HCT116 (cell line): ENCODE data around the gene CNN1. TPM values are rescaled to one million over a fixed set of nuclear protein-coding genes. Genes with fewer than 3 reads are reported as not detected.

Source experiments
- ATAC-seq: fragments of 200-7000 bp; cut with Tn5 transposase; 2 replicates; pipeline ENCODE4 v1.9.1; 2020; ENCODE audit warnings: mild to moderate bottlenecking, moderate library complexity
- BruUV-seq: library from RNA; stranded (reverse); fragments of 400-500 nt; replicated peaks from 2 replicates; lab custom pipeline; 2021; lab: Mats Ljungman, UMichigan
- CTCF ChIA-PET: fragments of 300-600 bp; sonication (Branson Sonifier 250); formaldehyde crosslinking; loops from one replicate; lab custom pipeline; 2021; ENCODE audit warnings: antibody characterized with exemption; lab: Charles Lee
- POLR2A ChIA-PET: fragments of 300-600, 350-600 bp; sonication (Branson Sonifier 250); formaldehyde crosslinking; loops from one replicate; lab custom pipeline; 2021; ENCODE audit warnings: antibody characterized with exemption; lab: Charles Lee
- RAD21 ChIA-PET, 2 experiments: fragments of 300-600 bp; sonication (Branson Sonifier 250); formaldehyde crosslinking; loops; one replicate each; lab custom pipeline; 2023; ENCODE audit warnings: low total read pairs in 2 of 2; ENCODE audit not compliant: uncharacterized antibody in 2 of 2, unreplicated experiment in 2 of 2, low non-redundant PET in 1 of 2; lab: Charles Lee
- DNase-seq: peaks from one replicate; pipeline ENCODE4 v3.0.0-alpha.2; 2010; ENCODE audit warnings: low read depth, low spot score
- H2AFZ ChIP-seq: fragments of 200-600 bp; shearing (Covaris generic), sonication (generic); 2 replicates; pipeline ENCODE4 v1.6.1; 2017; ENCODE audit warnings: low read depth, mixed run types, mixed read lengths, antibody characterized with exemption, low read length; ENCODE audit not compliant: poor library complexity, severe bottlenecking
- H3K27ac ChIP-seq: 2 replicates; pipeline ENCODE4 v1.5.1; 2012; ENCODE audit warnings: low read depth, low read length
- H3K27me3 ChIP-seq: fragments of 200-600 bp; sonication (generic); 2 replicates; pipeline ENCODE4 v1.6.1; 2016; ENCODE audit warnings: mixed run types, low read length, mixed read lengths; ENCODE audit not compliant: insufficient read depth
- H3K36me3 ChIP-seq, 2 experiments: fragments of 200-500 bp in 1 of 2; fragments of 200-600 bp in 1 of 2; sonication (Bioruptor generic) in 1 of 2; sonication (generic) in 1 of 2; 2 replicates each; pipeline versions ENCODE4 v1.5.1 to v1.6.1; 2014 to 2016; ENCODE audit warnings: low read length in 2 of 2, inconsistent platforms in 1 of 2, mixed read lengths in 1 of 2, mixed run types in 1 of 2; ENCODE audit not compliant: insufficient read depth in 2 of 2, control insufficient read depth in 1 of 2
- H3K4me1 ChIP-seq, 2 experiments: fragments of 200-600 bp in 1 of 2; sonication (generic) in 1 of 2; 2 replicates each; pipeline versions ENCODE4 v1.5.1 to v1.6.1; 2012 to 2017; ENCODE audit warnings: low read length in 2 of 2, inconsistent platforms in 1 of 2, mild to moderate bottlenecking in 1 of 2, mixed read lengths in 1 of 2, mixed run types in 1 of 2, moderate library complexity in 1 of 2; ENCODE audit not compliant: insufficient read depth in 2 of 2, control insufficient read depth in 1 of 2
- H3K4me2 ChIP-seq: fragments of 200-600 bp; sonication (generic); 2 replicates; pipeline ENCODE4 v1.6.1; 2017; ENCODE audit warnings: mixed run types, low read length, mixed read lengths
- H3K4me3 ChIP-seq, 2 experiments: fragments of 200-600 bp in 1 of 2; sonication (generic) in 1 of 2; replicated peaks in 1 of 2; 2 replicates each; pipeline ENCODE4 v1.5.1; 2011 to 2016; ENCODE audit warnings: low read length in 2 of 2, control low read depth in 1 of 2, low read depth in 1 of 2, mild to moderate bottlenecking in 1 of 2, mixed read lengths in 1 of 2, mixed run types in 1 of 2
- H3K79me2 ChIP-seq: fragments of 200-600 bp; sonication (generic); 2 replicates; pipeline ENCODE4 v1.6.1; 2017; ENCODE audit warnings: mild to moderate bottlenecking, mixed run types, low read length, moderate library complexity, mixed read lengths; ENCODE audit not compliant: insufficient read depth
- H3K9ac ChIP-seq: fragments of 200-600 bp; sonication (generic); 2 replicates; pipeline ENCODE4 v1.6.1; 2016; ENCODE audit warnings: low read length, mixed read lengths
- H3K9me2 ChIP-seq: fragments of 200-600 bp; sonication (generic), shearing (Covaris generic); 2 replicates; pipeline ENCODE4 v1.6.1; 2017; ENCODE audit warnings: mixed run types, mild to moderate bottlenecking, moderate library complexity; ENCODE audit not compliant: insufficient read depth
- H3K9me3 ChIP-seq, 2 experiments: fragments of 200-500 bp in 1 of 2; fragments of 200-600 bp in 1 of 2; sonication (Bioruptor generic) in 1 of 2; sonication (generic) in 1 of 2; 2 replicates each; pipeline ENCODE4 v1.6.1; 2014 to 2017; ENCODE audit warnings: low read length in 2 of 2, mixed read lengths in 2 of 2, inconsistent platforms in 1 of 2, low read depth in 1 of 2, mild to moderate bottlenecking in 1 of 2, mixed run types in 1 of 2, moderate library complexity in 1 of 2; ENCODE audit not compliant: control insufficient read depth in 1 of 2, insufficient read depth in 1 of 2
- H4K20me1 ChIP-seq: fragments of 200-600 bp; sonication (generic), shearing (Covaris generic); 2 replicates; pipeline ENCODE4 v1.6.1; 2017; ENCODE audit warnings: mixed run types, mild to moderate bottlenecking, moderate library complexity; ENCODE audit not compliant: insufficient read depth
- CBX3 ChIP-seq: IDR thresholded peaks from 2 replicates; pipeline ENCODE4 v1.6.1; 2012; ENCODE audit warnings: low read depth
- CEBPB ChIP-seq: IDR thresholded peaks from 2 replicates; pipeline ENCODE4 v1.6.1; 2012; ENCODE audit warnings: low read depth
- CTCF ChIP-seq, 3 experiments: fragments of 200-600 bp in 1 of 3; sonication (generic) in 1 of 3; IDR thresholded peaks in 2 of 3; conservative IDR thresholded peaks in 1 of 3; 2 replicates each; pipeline ENCODE4 v1.5.1; 2012 to 2017; ENCODE audit warnings: low read depth in 2 of 3, low read length in 2 of 3, antibody characterized with exemption in 1 of 3, borderline replicate concordance in 1 of 3, control low read depth in 1 of 3, mild to moderate bottlenecking in 1 of 3, mixed read lengths in 1 of 3, mixed run types in 1 of 3, moderate library complexity in 1 of 3; ENCODE audit not compliant: insufficient read depth in 1 of 3
- EGR1 ChIP-seq: IDR thresholded peaks from 2 replicates; pipeline ENCODE4 v1.6.1; 2012; ENCODE audit warnings: low read depth
- EZH2 ChIP-seq: fragments of 200-600 bp; sonication (generic); IDR thresholded peaks from 2 replicates; pipeline ENCODE4 v1.6.1; 2017; ENCODE audit warnings: antibody characterized with exemption, mixed run types
- FOSL1 ChIP-seq: IDR thresholded peaks from 2 replicates; pipeline ENCODE4 v1.6.1; 2012; ENCODE audit warnings: low read depth
- MAX ChIP-seq: IDR thresholded peaks from 2 replicates; pipeline ENCODE4 v1.6.1; 2012
- POLR2A ChIP-seq: IDR thresholded peaks from 2 replicates; pipeline ENCODE4 v1.7.0; 2011; ENCODE audit warnings: borderline replicate concordance; ENCODE audit not compliant: insufficient read depth, insufficient read length; ENCODE audit errors: extremely low read depth
- POLR2AphosphoS5 ChIP-seq: IDR thresholded peaks from 2 replicates; pipeline ENCODE4 v1.6.1; 2011; ENCODE audit warnings: mild to moderate bottlenecking, low read depth, low read length, moderate library complexity
- SP1 ChIP-seq: IDR thresholded peaks from 2 replicates; pipeline ENCODE4 v1.6.1; 2012; ENCODE audit warnings: low read depth
- TCF7L2 ChIP-seq: IDR thresholded peaks from 2 replicates; pipeline ENCODE4 v1.7.0; 2011; ENCODE audit warnings: borderline replicate concordance, inconsistent platforms; ENCODE audit not compliant: insufficient read depth, insufficient read length; ENCODE audit errors: extremely low read depth
- ZFX ChIP-seq: fragments of 450-650 bp; IDR thresholded peaks from 2 replicates; pipeline ENCODE4 v1.6.1; 2017
- intact Hi-C: fragments of 100-400 bp; cut with micrococcal nuclease; formaldehyde crosslinking; loops from 2 replicates; pipeline ENCODE4 v1.10.0; 2022
- total RNA-seq: library from RNA; stranded (reverse); gene quantifications from one replicate; pipeline ENCODE4 v1.2.1, GENCODE V29; 2021; ENCODE audit not compliant: unreplicated experiment

Gene CNN1
- total RNA-seq, 1 experiment from 2014 or later, result 0.64 TPM

DNA sequence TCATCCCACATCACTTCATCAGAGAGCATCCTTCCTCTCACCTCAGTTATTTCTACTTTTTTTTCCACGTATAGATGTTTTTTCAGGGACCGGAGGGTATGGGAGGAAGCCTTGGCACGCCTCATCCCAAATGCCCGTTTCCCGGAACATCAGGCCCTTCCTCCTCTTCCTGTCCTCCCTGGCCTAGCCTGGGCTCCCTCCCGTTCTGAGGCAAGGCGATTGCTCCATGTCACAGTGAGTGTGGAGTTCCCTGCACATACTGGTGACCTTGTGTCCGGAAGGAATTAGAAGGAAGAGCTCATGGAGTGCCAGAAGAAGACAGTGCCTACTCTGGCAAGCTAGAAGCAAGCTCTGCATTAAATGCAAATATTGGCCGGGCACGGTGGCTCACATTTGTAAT is 57.5 kb downstream of the CNN1 start:
- intact Hi-C loops, result no loop called here
- ATAC-seq (no peak), DNase-seq (no peak)
- CTCF ChIA-PET, result no interaction called here
- no peaks in the 10 kb centered on the region for H4K20me1 ChIP-seq
- RAD21 ChIA-PET, result no interaction called here
- no peaks in the 10 kb centered on the region for H3K27me3 ChIP-seq
- peaks cover 0 to 5% of the 10 kb centered on the region in 2 experiments; a peak in 1 of 4 replicates for H3K36me3 ChIP-seq
- H3K9ac ChIP-seq, result no peak overlapping the region
- H2AFZ ChIP-seq, result no peak overlapping the region
- H3K27ac ChIP-seq, result no peak overlapping the region
- no TSS peak for BruUV-seq
- POLR2A ChIA-PET, result no interaction called here
- TF ChIP-seq EZH2 (no peak), ZFX (no peak), EGR1 (no peak), CEBPB (no peak), CBX3 (no peak), TCF7L2 (no peak), FOSL1 (no peak)
- H3K79me2 ChIP-seq, result peaks cover 35% of the 10 kb centered on the region
- no peaks in the 10 kb centered on the region for H3K9me2 ChIP-seq
- H3K4me1 ChIP-seq, result peaks cover 3 to 13% of the 10 kb centered on the region in 2 experiments; a peak in 2 of 4 replicates
- no peak overlapping the region for H3K4me2 ChIP-seq
- H3K9me3 ChIP-seq, result no peaks in the 10 kb centered on the region
- no peak overlapping the region for H3K4me3 ChIP-seq

DNA sequence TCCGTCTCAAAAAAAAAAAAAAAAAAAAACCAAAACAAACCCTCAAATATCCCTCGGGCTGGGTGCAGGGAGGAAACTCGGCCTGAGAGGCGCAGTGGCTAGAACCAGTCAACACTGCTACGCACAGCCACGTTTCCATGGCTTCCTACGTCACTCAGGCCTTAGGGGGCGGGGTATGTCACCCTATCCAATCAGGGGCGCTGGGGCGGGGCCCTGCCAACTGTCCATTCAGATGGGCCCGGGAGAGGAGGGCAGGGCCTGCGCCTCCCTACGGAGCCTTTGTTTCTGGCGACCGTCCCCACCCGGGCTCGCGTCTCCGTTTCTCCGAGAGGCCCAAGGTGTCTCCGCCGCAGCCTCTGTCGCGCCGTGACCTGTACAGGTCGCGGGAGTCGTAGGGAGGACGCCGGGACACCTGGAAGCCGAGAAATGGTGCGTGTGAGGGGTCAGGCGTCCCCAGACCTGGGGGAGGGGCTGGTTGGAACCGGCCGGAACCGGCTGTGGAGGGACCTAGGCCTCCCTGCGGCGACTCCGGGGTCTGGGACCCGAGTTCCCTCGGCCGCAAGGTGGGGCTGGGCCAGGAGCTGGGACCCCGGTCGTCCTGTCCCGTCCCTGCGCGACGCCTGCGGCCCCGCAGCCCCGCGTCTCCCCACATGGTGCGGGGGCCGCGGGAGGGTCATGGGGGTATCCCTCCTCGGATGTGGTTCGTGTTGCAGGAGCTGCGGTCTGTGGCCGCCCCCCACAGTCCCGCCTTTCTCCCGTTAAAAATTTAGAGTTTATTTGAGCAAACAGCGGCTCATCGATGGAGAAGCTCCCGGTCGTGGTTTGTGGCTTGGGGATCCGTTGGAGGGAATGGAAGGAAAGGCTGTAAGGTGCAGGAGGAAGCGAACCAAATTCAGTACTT is 58.8 kb downstream of the CNN1 start, which contains the start of gene ZNF627:
Gene ZNF627 (plus strand): TSS at position 282 of the 901 bp plus-strand sequence. CDS start 145 bp downstream, at position 427.
- Histone ChIP-seq H3K9me2 (no peaks in the 10 kb centered on the region), H4K20me1 (no peaks in the 10 kb centered on the region), H3K27ac (peak within 1 kb of the TSS; percentile 89), H3K9me3 (peaks cover 0 to 3% of the 10 kb centered on the region in 2 experiments; a peak in 1 of 4 replicates), H3K36me3 (peaks cover 0 to 5% of the 10 kb centered on the region in 2 experiments; a peak in 2 of 4 replicates), H3K4me2 (peak within 1 kb of the TSS; percentile 90), H3K4me3 (peak within 1 kb of the TSS; percentile 93 to 95), H2AFZ (no peak within 1 kb of the TSS), H3K9ac (peak within 1 kb of the TSS; percentile 91), H3K27me3 (no peaks in the 10 kb centered on the region), H3K4me1 (peaks cover 3 to 13% of the 10 kb centered on the region in 2 experiments; a peak in 2 of 4 replicates), H3K79me2 (peaks cover 46% of the 10 kb centered on the region)
- ChIA-PET RAD21 (no interaction called here), POLR2A (no interaction called here), CTCF (no interaction called here)
- peak; percentile 99 for ATAC-seq
- intact Hi-C loops, result no loop called here
- BruUV-seq, result no TSS peak
- TF ChIP-seq CTCF (IDR thresholded peaks at IDR 0.05 in 2 of 3, conservative IDR thresholded peaks at IDR 0.05 in 1 of 3; ENCODE audit: borderline replicate concordance in 1 of 3, insufficient read depth in 1 of 3, low read depth in 2 of 3, low read length in 2 of 3) (no peak), TCF7L2 (peak; percentile 68), MAX (no peak), ZFX (peak; percentile 86), SP1 (peak; percentile 51; the same call in 1 of the 2 replicates), POLR2AphosphoS5 (peak; percentile 95), POLR2A (peak; percentile 93), FOSL1 (no peak)
- peak; percentile 96 for DNase-seq
